ENCODE measurements around the gene PTP4A1. TPM values are rescaled to one million over a fixed set of nuclear protein-coding genes. Genes with fewer than 3 reads are reported as not detected.

PTP4A1 gene
- total RNA-seq, 2 donors from 2014 or later, result 37.2 to 42.6 TPM

DNA sequence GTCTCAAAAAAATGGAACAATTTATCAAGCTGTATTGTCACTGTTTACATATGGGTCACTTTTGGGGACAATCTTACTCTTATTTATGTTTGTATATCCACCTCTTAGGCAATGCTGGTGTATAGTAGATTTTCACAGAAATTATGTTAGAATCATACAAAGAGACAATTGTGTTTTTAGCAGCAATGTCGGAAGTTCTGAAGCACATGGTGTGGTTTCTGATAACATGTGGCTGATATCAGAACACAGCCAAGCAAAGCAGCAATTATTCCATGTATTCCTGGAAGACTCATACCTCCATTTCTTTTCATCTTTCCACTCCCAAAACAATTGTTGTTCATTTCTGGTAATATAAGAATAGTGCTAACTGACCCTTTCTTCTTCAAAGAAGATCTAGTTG lies 17.5 kb upstream of the PTP4A1 start:
- no peaks in the 10 kb centered on the region for H3K9me3 ChIP-seq (ENCODE audit: control insufficient read depth, low read length)
- H3K9me3 Mint-ChIP-seq, result no peaks in the 10 kb centered on the region

DNA sequence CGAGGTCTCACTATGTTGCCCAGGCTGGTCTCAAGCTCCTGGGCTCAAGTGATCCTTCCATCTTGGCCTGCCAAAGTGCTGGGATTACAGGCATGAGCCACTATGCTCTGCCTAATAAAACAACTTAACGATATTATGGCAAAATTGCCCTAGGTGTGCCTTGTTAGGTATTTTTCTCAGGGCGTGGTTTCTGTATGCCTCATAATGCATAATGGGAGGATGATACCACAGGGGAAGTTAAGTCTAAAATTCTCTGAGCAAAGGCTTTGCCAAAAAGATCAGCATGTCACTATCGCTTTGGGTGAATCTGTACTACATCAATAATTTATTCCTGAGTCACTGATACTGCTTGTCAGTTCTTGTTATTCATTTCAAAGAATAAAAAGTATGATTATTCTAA lies 15.9 kb upstream of the PTP4A1 start:
- Histone ChIP-seq H3K27me3 (ENCODE audit: control insufficient read depth, insufficient read depth, low read length, poor library complexity, severe bottlenecking) (peaks cover 80% of the 10 kb centered on the region), H3K36me3 (ENCODE audit: control insufficient read depth, insufficient read depth, low read length) (no peaks in the 10 kb centered on the region), H3K4me3 (ENCODE audit: low read length) (no peak overlapping the region), H3K9ac (ENCODE audit: extremely low read depth, low read length, poor library complexity, severe bottlenecking) (no peak overlapping the region), H3K9me3 (ENCODE audit: control insufficient read depth, low read length) (no peaks in the 10 kb centered on the region), H3K4me1 (ENCODE audit: control insufficient read depth, insufficient read depth, low read length) (no peaks in the 10 kb centered on the region), H3K27ac (ENCODE audit: low read depth, low read length) (no peak overlapping the region)
- 89 to 93% methylated on average over 4 of the region's 4 CpGs for WGBS, 2 experiments (ENCODE audit: insufficient coverage in 1 of 2, insufficient read length in 1 of 2)
- no peak for DNase-seq
- TF ChIP-seq, protein P1, sequence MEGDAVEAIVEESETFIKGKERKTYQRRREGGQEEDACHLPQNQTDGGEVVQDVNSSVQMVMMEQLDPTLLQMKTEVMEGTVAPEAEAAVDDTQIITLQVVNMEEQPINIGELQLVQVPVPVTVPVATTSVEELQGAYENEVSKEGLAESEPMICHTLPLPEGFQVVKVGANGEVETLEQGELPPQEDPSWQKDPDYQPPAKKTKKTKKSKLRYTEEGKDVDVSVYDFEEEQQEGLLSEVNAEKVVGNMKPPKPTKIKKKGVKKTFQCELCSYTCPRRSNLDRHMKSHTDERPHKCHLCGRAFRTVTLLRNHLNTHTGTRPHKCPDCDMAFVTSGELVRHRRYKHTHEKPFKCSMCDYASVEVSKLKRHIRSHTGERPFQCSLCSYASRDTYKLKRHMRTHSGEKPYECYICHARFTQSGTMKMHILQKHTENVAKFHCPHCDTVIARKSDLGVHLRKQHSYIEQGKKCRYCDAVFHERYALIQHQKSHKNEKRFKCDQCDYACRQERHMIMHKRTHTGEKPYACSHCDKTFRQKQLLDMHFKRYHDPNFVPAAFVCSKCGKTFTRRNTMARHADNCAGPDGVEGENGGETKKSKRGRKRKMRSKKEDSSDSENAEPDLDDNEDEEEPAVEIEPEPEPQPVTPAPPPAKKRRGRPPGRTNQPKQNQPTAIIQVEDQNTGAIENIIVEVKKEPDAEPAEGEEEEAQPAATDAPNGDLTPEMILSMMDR (conservative IDR thresholded peaks at IDR 0.05), result no peak
- no peak overlapping the region for H3K27ac Mint-ChIP-seq
- no peaks in the 10 kb centered on the region for H3K36me3 Mint-ChIP-seq (ENCODE audit: low read depth)
- no peaks in the 10 kb centered on the region for H3K9me3 Mint-ChIP-seq
- H3K4me1 Mint-ChIP-seq, result no peaks in the 10 kb centered on the region
- no peak overlapping the region for H3K4me3 Mint-ChIP-seq
- H3K27me3 Mint-ChIP-seq (ENCODE audit: insufficient read depth), result peaks cover 81% of the 10 kb centered on the region

More for the DNA sequence above, 17.5 kb upstream of the PTP4A1 start:
- H3K27me3 Mint-ChIP-seq (ENCODE audit: insufficient read depth), result peaks cover 83% of the 10 kb centered on the region
- Histone ChIP-seq H3K4me3 (ENCODE audit: low read length) (no peak overlapping the region), H3K4me1 (ENCODE audit: control insufficient read depth, insufficient read depth, low read length) (no peaks in the 10 kb centered on the region), H3K27me3 (ENCODE audit: control insufficient read depth, insufficient read depth, low read length, poor library complexity, severe bottlenecking) (peaks cover 86% of the 10 kb centered on the region), H3K36me3 (ENCODE audit: control insufficient read depth, insufficient read depth, low read length) (no peaks in the 10 kb centered on the region), H3K27ac (ENCODE audit: low read depth, low read length) (no peak overlapping the region), H3K9ac (ENCODE audit: extremely low read depth, low read length, poor library complexity, severe bottlenecking) (no peak overlapping the region)
- no peaks in the 10 kb centered on the region for H3K4me1 Mint-ChIP-seq
- no peak overlapping the region for H3K4me3 Mint-ChIP-seq
- WGBS, 2 experiments (ENCODE audit: insufficient coverage in 1 of 2, insufficient read length in 1 of 2), result 86% methylated on average over 1 of the region's 1 CpG; no CpG with 5 or more reads in 1 of the 2 experiments
- no peak overlapping the region for H3K27ac Mint-ChIP-seq
- DNase-seq, result no peak
- TF ChIP-seq, protein P1 (conservative IDR thresholded peaks at IDR 0.05), result no peak
- H3K36me3 Mint-ChIP-seq (ENCODE audit: low read depth), result no peaks in the 10 kb centered on the region

DNA sequence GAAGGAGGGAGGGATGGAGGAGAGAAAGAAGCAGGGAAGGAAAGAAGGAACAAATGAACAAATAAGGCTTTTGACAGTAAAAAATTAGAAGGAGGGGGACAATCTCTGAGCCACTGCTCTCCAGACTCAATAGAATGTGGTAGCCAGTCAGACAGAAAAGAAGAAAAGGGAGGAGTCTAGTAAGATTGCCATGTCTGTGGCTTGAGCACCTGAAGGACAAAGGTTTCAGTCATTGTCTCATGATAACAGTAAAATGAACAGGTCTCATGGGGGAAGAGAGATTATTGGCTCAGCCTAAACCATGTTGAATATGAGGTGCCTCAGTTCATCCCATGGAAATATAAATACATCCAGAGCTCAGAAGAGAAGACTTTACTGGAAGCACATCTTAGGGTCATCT lies 14.0 kb upstream of the PTP4A1 start:
- no peak overlapping the region for H3K27ac Mint-ChIP-seq
- no peaks in the 10 kb centered on the region for H3K9me3 Mint-ChIP-seq
- H3K4me3 ChIP-seq (ENCODE audit: low read length), result no peak overlapping the region

More for the DNA sequence above, 14.0 kb upstream of the PTP4A1 start:
- Mint-ChIP-seq H3K4me1 (no peaks in the 10 kb centered on the region), H3K27me3 (ENCODE audit: insufficient read depth) (peaks cover 77% of the 10 kb centered on the region), H3K36me3 (ENCODE audit: low read depth) (no peaks in the 10 kb centered on the region), H3K4me3 (no peak overlapping the region)
- DNase-seq, result no peak
- Histone ChIP-seq H3K36me3 (ENCODE audit: control insufficient read depth, insufficient read depth, low read length) (no peaks in the 10 kb centered on the region), H3K27ac (ENCODE audit: low read depth, low read length) (no peak overlapping the region), H3K4me1 (ENCODE audit: control insufficient read depth, insufficient read depth, low read length) (no peaks in the 10 kb centered on the region), H3K27me3 (ENCODE audit: control insufficient read depth, insufficient read depth, low read length, poor library complexity, severe bottlenecking) (peaks cover 88% of the 10 kb centered on the region), H3K9ac (ENCODE audit: extremely low read depth, low read length, poor library complexity, severe bottlenecking) (no peak overlapping the region), H3K9me3 (ENCODE audit: control insufficient read depth, low read length) (no peaks in the 10 kb centered on the region)
- TF ChIP-seq, protein P1 (conservative IDR thresholded peaks at IDR 0.05), result no peak

All from endodermal cell (in vitro differentiated cells).